Activated T-helper 2 cell treated with anti-CD3 and anti-CD28 coated beads, Interferon-gamma antibody, Interleukin-2, Interleukin-4, amounts not matched to agents 10 μg/mL and 5 μg/mL and 100 μg/mL, durations not matched to agents 14 hours and 24 hours and 36 hours (primary cell): ENCODE measurements around the gene CD247. TPM values are rescaled to one million over a fixed set of nuclear protein-coding genes. Genes with fewer than 3 reads are reported as not detected.
A peak's percentile ranks its signal among the peaks of the same experiment; 100 is the strongest.

Experiments
- DNase-seq: peaks from one replicate; pipeline ENCODE4 v3.0.0; 2021; ENCODE audit warnings: low spot score
- H3K27ac Mint-ChIP-seq: one replicate; pipeline ENCODE4 v1.8.0; 2021; ENCODE audit warnings: mixed read lengths
- H3K27me3 Mint-ChIP-seq: one replicate; pipeline ENCODE4 v1.8.0; 2021; ENCODE audit warnings: low read depth, mixed read lengths
- H3K36me3 Mint-ChIP-seq: one replicate; pipeline ENCODE4 v1.8.0; 2021; ENCODE audit warnings: low read depth, mixed read lengths
- H3K4me1 Mint-ChIP-seq: one replicate; pipeline ENCODE4 v1.8.0; 2021; ENCODE audit warnings: low read depth, mixed read lengths
- H3K4me3 Mint-ChIP-seq: one replicate; pipeline ENCODE4 v1.8.0; 2021; ENCODE audit warnings: low read depth, mild to moderate bottlenecking, moderate library complexity, mixed read lengths
- H3K9me3 Mint-ChIP-seq: one replicate; pipeline ENCODE4 v1.8.0; 2021; ENCODE audit warnings: mixed read lengths
- intact Hi-C: fragments of 100-400 bp; cut with micrococcal nuclease; formaldehyde crosslinking; loops from one replicate; pipeline ENCODE4 v1.15.1; 2023
- total RNA-seq: library from RNA; stranded (reverse); gene quantifications from 2 replicates; pipeline ENCODE4 v1.2.3, GENCODE V29; 2022

Gene CD247
- total RNA-seq, 1 donor from 2014 or later, result 193 TPM

DNA sequence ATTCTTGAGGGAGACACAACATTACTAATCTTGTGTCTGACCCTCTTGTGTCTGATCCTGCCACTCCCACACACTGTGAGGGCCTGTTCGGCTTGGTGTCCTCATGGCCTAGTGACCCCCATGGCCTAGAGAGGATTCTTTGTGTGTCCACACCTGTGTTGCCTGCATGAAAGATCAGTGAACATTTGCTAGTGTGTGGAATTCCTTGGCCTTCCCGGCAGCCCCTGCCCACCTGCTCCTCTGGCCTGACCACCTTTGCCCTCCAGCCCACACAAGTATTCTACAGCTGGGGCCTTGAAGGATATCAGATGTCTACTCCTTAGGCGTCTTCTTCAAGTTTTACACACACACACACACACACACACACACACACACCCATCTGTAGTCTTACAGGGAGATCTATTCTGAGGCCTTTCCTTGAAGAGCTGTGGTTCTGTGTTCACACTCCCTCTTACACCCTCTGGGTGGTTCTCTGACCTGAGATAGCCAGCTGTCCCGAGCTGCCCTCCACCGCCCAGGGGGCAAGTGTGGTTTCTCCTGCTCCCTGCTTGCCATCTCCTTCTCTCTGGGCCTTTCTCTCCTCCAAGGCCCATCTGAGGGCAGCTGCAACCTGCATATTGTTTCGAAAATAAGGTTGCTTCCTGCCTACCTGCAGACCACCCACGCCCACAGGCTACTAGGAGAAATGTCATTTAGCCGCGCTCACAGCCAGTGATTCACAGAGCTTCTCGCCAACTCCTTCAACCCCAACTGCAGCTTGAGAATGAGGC lies 45.4 kb downstream of the CD247 start:
- H3K36me3 Mint-ChIP-seq, result peaks cover 64% of the 10 kb centered on the region
- intact Hi-C loops, result loop anchor here (5.0 kb wide), 1 partner anchor 44 kb away; the partner anchor contains the start of gene CD247
- DNase-seq, result no peak
- no peaks in the 10 kb centered on the region for H3K27me3 Mint-ChIP-seq
- H3K27ac Mint-ChIP-seq, result peak overlapping the region; percentile 79
- H3K4me1 Mint-ChIP-seq, result peaks cover 62% of the 10 kb centered on the region
- H3K4me3 Mint-ChIP-seq, result no peak overlapping the region
- peaks cover 10% of the 10 kb centered on the region for H3K9me3 Mint-ChIP-seq

GRCh38 chr1:167471568-167471967 lies 46.8 kb downstream of the CD247 start:
- Mint-ChIP-seq H3K36me3 (peaks cover 56% of the 10 kb centered on the region), H3K27ac (no peak overlapping the region), H3K9me3 (peaks cover 6% of the 10 kb centered on the region), H3K27me3 (no peaks in the 10 kb centered on the region), H3K4me3 (no peak overlapping the region), H3K4me1 (peaks cover 54% of the 10 kb centered on the region)
- no peak for DNase-seq
- intact Hi-C loops, result loop anchor here (5.0 kb wide), 1 partner anchor 46 kb away; the partner anchor contains the start of gene CD247

- H3K9me3 Mint-ChIP-seq, result no peaks in the 10 kb centered on the region
- no peaks in the 10 kb centered on the region for H3K27me3 Mint-ChIP-seq
- no peak overlapping the region for H3K27ac Mint-ChIP-seq
- peaks cover 55% of the 10 kb centered on the region for H3K36me3 Mint-ChIP-seq
- DNase-seq, result no peak
- peaks cover 51% of the 10 kb centered on the region for H3K4me1 Mint-ChIP-seq
- H3K4me3 Mint-ChIP-seq, result no peak overlapping the region
- intact Hi-C loops, result no loop called here
These were observed 48.9 kb downstream of the CD247 start for GRCh38 chr1:167469280-167469965.

DNA sequence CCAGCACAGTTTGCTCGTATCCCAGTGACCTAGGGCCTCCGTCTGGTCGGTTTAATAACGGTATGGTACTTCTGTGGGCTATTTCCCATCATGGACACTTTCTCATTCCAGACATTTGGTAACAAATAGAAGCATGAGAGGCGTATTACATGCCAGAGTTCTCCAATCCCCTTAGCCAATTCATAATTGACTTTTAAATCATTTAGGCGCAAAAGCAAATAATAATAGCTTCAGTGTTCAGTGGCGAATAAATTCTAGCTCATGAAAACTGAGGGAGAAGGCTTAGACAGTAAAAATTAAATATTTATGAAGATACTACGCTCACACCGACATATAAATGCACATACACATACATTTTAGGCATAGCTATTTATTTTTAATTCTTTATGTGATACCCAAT lies 50.6 kb downstream of the CD247 start:
- H3K4me3 Mint-ChIP-seq, result no peak overlapping the region
- no peaks in the 10 kb centered on the region for H3K27me3 Mint-ChIP-seq
- H3K9me3 Mint-ChIP-seq, result no peaks in the 10 kb centered on the region
- intact Hi-C loops, result no loop called here
- H3K36me3 Mint-ChIP-seq, result peaks cover 57% of the 10 kb centered on the region
- no peak for DNase-seq
- peaks cover 37% of the 10 kb centered on the region for H3K4me1 Mint-ChIP-seq
- H3K27ac Mint-ChIP-seq, result no peak overlapping the region

GRCh38 chr1:167467126-167467710 lies 51.1 kb downstream of the CD247 start:
- no peak overlapping the region for H3K27ac Mint-ChIP-seq
- intact Hi-C loops, result no loop called here
- H3K4me3 Mint-ChIP-seq, result no peak overlapping the region
- H3K27me3 Mint-ChIP-seq, result no peaks in the 10 kb centered on the region
- peaks cover 33% of the 10 kb centered on the region for H3K4me1 Mint-ChIP-seq
- no peaks in the 10 kb centered on the region for H3K9me3 Mint-ChIP-seq
- H3K36me3 Mint-ChIP-seq, result peaks cover 57% of the 10 kb centered on the region
- DNase-seq, result no peak

GRCh38 chr1:167465743-167466142 lies 52.6 kb downstream of the CD247 start:
- peaks cover 34% of the 10 kb centered on the region for H3K4me1 Mint-ChIP-seq
- no peaks in the 10 kb centered on the region for H3K9me3 Mint-ChIP-seq
- H3K27ac Mint-ChIP-seq, result no peak overlapping the region
- no peak for DNase-seq
- intact Hi-C loops, result no loop called here
- no peak overlapping the region for H3K4me3 Mint-ChIP-seq
- peaks cover 65% of the 10 kb centered on the region for H3K36me3 Mint-ChIP-seq
- no peaks in the 10 kb centered on the region for H3K27me3 Mint-ChIP-seq

DNA sequence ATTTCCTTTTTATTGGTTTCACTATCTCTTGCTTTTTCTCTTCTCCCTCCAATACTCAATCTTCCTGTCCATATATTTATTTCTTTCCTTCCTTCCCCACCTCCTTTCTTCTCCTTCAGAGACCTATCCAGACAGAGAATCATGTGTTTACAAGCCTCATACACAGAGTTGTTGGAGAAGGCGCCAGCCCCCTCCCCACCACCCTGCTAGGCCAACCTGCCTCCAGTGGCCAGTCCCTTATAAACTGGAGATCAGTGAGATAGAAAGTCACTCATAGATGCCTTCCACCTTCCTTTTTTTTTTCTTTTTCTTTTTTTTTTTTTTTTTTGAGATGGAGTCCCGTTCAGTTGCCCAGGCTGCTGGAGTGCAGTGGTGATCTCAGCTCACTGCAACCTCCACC lies 53.3 kb downstream of the CD247 start:
- Mint-ChIP-seq H3K27ac (no peak overlapping the region), H3K4me1 (peaks cover 34% of the 10 kb centered on the region), H3K36me3 (peaks cover 68% of the 10 kb centered on the region), H3K27me3 (no peaks in the 10 kb centered on the region), H3K4me3 (no peak overlapping the region), H3K9me3 (no peaks in the 10 kb centered on the region)
- intact Hi-C loops, result no loop called here
- DNase-seq, result no peak

- H3K4me1 Mint-ChIP-seq, result peaks cover 29% of the 10 kb centered on the region
- H3K27me3 Mint-ChIP-seq, result no peaks in the 10 kb centered on the region
- DNase-seq, result no peak
- H3K36me3 Mint-ChIP-seq, result peaks cover 65% of the 10 kb centered on the region
- no peaks in the 10 kb centered on the region for H3K9me3 Mint-ChIP-seq
- no peak overlapping the region for H3K4me3 Mint-ChIP-seq
- intact Hi-C loops, result no loop called here
- H3K27ac Mint-ChIP-seq, result no peak overlapping the region
These were observed 54.3 kb downstream of the CD247 start for GRCh38 chr1:167463875-167464575.

DNA sequence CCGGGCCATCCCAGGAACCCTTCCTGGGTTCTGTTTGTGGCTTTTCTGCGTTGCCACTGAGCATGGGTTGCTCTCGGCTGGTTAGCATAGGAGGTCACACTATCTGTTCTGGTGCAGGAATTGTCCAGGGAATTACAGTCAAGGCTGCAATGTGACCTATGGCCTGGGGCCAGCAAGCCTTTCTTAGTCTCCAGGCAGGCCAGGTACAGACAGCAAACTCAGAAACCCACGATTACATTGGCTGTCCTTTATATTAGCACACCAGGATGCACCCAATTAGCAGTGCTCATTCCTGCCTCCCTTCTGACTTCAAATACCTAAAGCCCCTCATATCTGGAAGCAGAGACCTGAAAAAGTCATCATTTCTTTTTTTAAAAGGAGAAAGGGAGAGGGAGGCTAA lies 55.2 kb downstream of the CD247 start:
- Mint-ChIP-seq H3K4me1 (peaks cover 23% of the 10 kb centered on the region), H3K27ac (no peak overlapping the region), H3K4me3 (no peak overlapping the region)

DNA sequence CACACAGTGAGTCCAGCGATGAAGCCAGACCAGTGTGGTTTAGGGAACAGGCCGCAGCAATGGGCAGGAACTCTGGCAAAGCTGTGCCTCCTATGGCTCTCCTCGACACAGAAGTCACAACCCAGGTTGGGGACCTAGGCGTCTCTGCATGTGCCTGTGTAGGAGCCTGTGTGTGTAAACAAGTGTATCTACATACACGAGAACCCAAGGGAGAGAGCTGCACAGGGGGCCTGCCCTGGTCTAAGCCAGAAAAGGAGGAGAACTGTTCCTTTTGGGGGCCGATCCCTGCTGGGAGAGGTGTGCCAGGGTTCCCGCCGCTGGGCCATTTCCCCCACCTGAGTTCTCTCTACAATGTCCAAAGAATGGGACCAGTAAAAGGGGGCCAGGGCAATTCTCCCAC lies 56.0 kb downstream of the CD247 start:
- no peak overlapping the region for H3K4me3 Mint-ChIP-seq
- peaks cover 27% of the 10 kb centered on the region for H3K4me1 Mint-ChIP-seq
- no peak for DNase-seq
- no peaks in the 10 kb centered on the region for H3K9me3 Mint-ChIP-seq
- H3K27ac Mint-ChIP-seq, result no peak overlapping the region
- no peaks in the 10 kb centered on the region for H3K27me3 Mint-ChIP-seq
- intact Hi-C loops, result no loop called here
- peaks cover 67% of the 10 kb centered on the region for H3K36me3 Mint-ChIP-seq

More for the DNA sequence above, 55.2 kb downstream of the CD247 start:
- intact Hi-C loops, result no loop called here
- no peak for DNase-seq
- Mint-ChIP-seq H3K27me3 (no peaks in the 10 kb centered on the region), H3K9me3 (no peaks in the 10 kb centered on the region), H3K36me3 (peaks cover 64% of the 10 kb centered on the region)

DNA sequence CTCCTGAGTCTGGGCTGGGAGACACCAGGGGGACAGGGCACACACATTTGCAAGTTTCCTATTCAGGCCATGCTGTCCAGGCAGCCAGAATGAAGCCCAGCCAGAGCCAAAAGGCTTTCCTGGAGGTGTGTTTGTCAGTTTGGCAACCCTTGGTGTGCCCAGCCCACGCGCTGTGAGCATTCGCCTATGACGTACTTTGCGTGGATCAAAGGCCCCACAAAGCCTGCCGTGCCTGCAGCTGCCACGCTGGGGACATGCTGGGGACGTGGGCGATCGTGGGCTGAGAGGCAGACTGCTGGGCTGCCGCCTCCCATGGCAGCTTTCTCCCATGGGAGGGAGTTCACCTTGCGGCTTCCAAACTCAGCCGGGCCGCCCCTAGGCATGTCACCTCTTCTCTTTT lies 57.5 kb downstream of the CD247 start:
- H3K4me3 Mint-ChIP-seq, result no peak overlapping the region
- no peak for DNase-seq
- peaks cover 70% of the 10 kb centered on the region for H3K36me3 Mint-ChIP-seq
- no peaks in the 10 kb centered on the region for H3K9me3 Mint-ChIP-seq
- intact Hi-C loops, result no loop called here
- H3K27me3 Mint-ChIP-seq, result no peaks in the 10 kb centered on the region
- H3K27ac Mint-ChIP-seq, result no peak overlapping the region
- H3K4me1 Mint-ChIP-seq, result peaks cover 38% of the 10 kb centered on the region

GRCh38 chr1:167457936-167458584 lies 60.3 kb downstream of the CD247 start:
- H3K4me1 Mint-ChIP-seq, result peaks cover 40% of the 10 kb centered on the region
- intact Hi-C loops, result loop anchor here (5.0 kb wide), 1 partner anchor 169 kb away; no protein-coding TSS in a partner anchor
- H3K9me3 Mint-ChIP-seq, result no peaks in the 10 kb centered on the region
- no peaks in the 10 kb centered on the region for H3K27me3 Mint-ChIP-seq
- no peak for DNase-seq
- H3K27ac Mint-ChIP-seq, result no peak overlapping the region
- H3K4me3 Mint-ChIP-seq, result no peak overlapping the region
- H3K36me3 Mint-ChIP-seq, result peaks cover 55% of the 10 kb centered on the region
